Neuronal stem cell (in vitro differentiated cells): ENCODE data around the gene PLXNB2.
A peak's percentile ranks its signal among the peaks of the same experiment; 100 is the strongest.

ENCODE experiments used
- DNase-seq: peaks from one replicate; pipeline ENCODE4 v3.0.0-alpha.2; 2013; ENCODE audit warnings: low spot score
- H2AFZ ChIP-seq: one replicate; pipeline ENCODE4 v1.6.1; 2013; ENCODE audit warnings: mild to moderate bottlenecking, low read length, inconsistent platforms
- H2AK5ac ChIP-seq: 2 replicates; pipeline ENCODE4 v1.6.1; 2013; ENCODE audit warnings: low read depth, mild to moderate bottlenecking, inconsistent platforms, low read length, moderate library complexity, mixed read lengths
- H2BK120ac ChIP-seq: 2 replicates; pipeline ENCODE4 v1.6.1; 2013; ENCODE audit warnings: low read depth, mild to moderate bottlenecking, inconsistent platforms, low read length, moderate library complexity, mixed read lengths
- H2BK12ac ChIP-seq: one replicate; pipeline ENCODE4 v1.6.1; 2013; ENCODE audit warnings: low read length, inconsistent platforms
- H2BK15ac ChIP-seq: 2 replicates; pipeline ENCODE4 v1.6.1; 2013; ENCODE audit warnings: mild to moderate bottlenecking, low read length, inconsistent platforms, mixed read lengths
- H2BK5ac ChIP-seq: one replicate; pipeline ENCODE4 v1.6.1; 2013; ENCODE audit warnings: inconsistent platforms, mild to moderate bottlenecking, low read length, moderate library complexity
- H3K14ac ChIP-seq: one replicate; pipeline ENCODE4 v1.6.1; 2013; ENCODE audit warnings: low read length, inconsistent platforms
- H3K18ac ChIP-seq: 2 replicates; pipeline ENCODE4 v1.6.1; 2013; ENCODE audit warnings: low read length, inconsistent platforms
- H3K23ac ChIP-seq: 2 replicates; pipeline ENCODE4 v1.6.1; 2013; ENCODE audit warnings: low read depth, mild to moderate bottlenecking, mixed read lengths, low read length, inconsistent platforms; ENCODE audit not compliant: poor library complexity
- H3K27ac ChIP-seq: replicated peaks from 3 replicates; pipeline ENCODE4 v1.5.1; 2013; ENCODE audit warnings: low read length, inconsistent platforms
- H3K27me3 ChIP-seq, 3 experiments: 2 replicates each; pipeline ENCODE4 v1.6.1; 2013; ENCODE audit warnings: low read length in 3 of 3, mild to moderate bottlenecking in 2 of 3, inconsistent platforms in 1 of 3, low read depth in 1 of 3, mixed read lengths in 1 of 3, moderate library complexity in 1 of 3; ENCODE audit not compliant: control insufficient read depth in 3 of 3, insufficient read depth in 3 of 3
- H3K36me3 ChIP-seq, 2 donors: replicated peaks in 1 of 2; 2 replicates each; pipeline ENCODE4 v1.6.1; 2013; ENCODE audit warnings: low read length in 2 of 2; ENCODE audit not compliant: control insufficient read depth in 2 of 2, insufficient read depth in 2 of 2
- H3K4ac ChIP-seq: 2 replicates; pipeline ENCODE4 v1.6.1; 2013; ENCODE audit warnings: inconsistent platforms, mild to moderate bottlenecking, low read length, moderate library complexity
- H3K4me1 ChIP-seq, 2 donors: 1 replicate in 1 of 2; 2 replicates in 1 of 2; pipeline ENCODE4 v1.6.1; 2013; ENCODE audit warnings: low read length in 2 of 2, low read depth in 1 of 2; ENCODE audit not compliant: control insufficient read depth in 2 of 2, insufficient read depth in 1 of 2
- H3K4me2 ChIP-seq: one replicate; pipeline ENCODE4 v1.6.1; 2013; ENCODE audit warnings: mild to moderate bottlenecking, low read length, inconsistent platforms; ENCODE audit not compliant: insufficient read depth, poor library complexity, severe bottlenecking
- H3K4me3 ChIP-seq, 2 donors: 2 replicates each; pipeline ENCODE4 v1.5.1; 2013; ENCODE audit warnings: low read length in 2 of 2, mild to moderate bottlenecking in 2 of 2, inconsistent platforms in 1 of 2, moderate library complexity in 1 of 2
- H3K79me1 ChIP-seq: one replicate; pipeline ENCODE4 v1.6.1; 2013; ENCODE audit warnings: low read depth, mild to moderate bottlenecking, inconsistent platforms, low read length, moderate library complexity
- H3K9ac ChIP-seq: one replicate; pipeline ENCODE4 v1.6.1; 2013; ENCODE audit warnings: mild to moderate bottlenecking, low read depth, low read length, inconsistent platforms; ENCODE audit not compliant: poor library complexity
- H3K9me3 ChIP-seq, 2 donors: replicated peaks in 1 of 2; 2 replicates each; pipeline versions ENCODE3 to v1.6.1; 2013; ENCODE audit warnings: low read length in 2 of 2, mild to moderate bottlenecking in 2 of 2, inconsistent platforms in 1 of 2, low read depth in 1 of 2, mixed read lengths in 1 of 2, moderate library complexity in 1 of 2; ENCODE audit not compliant: control insufficient read depth in 2 of 2, insufficient read depth in 1 of 2
- H4K8ac ChIP-seq: one replicate; pipeline ENCODE4 v1.6.1; 2013; ENCODE audit warnings: low read depth, mild to moderate bottlenecking, inconsistent platforms, low read length, moderate library complexity
- H4K91ac ChIP-seq: one replicate; pipeline ENCODE4 v1.6.1; 2013; ENCODE audit warnings: low read length, low read depth, mild to moderate bottlenecking, inconsistent platforms; ENCODE audit not compliant: poor library complexity
- WGBS, 2 donors: extraction: QIAGEN DNeasy Blood & Tissue Kit; methylation state at CpG; one replicate each; pipeline ENCODE4 v1.1.7; 2013; ENCODE audit warnings: missing lambda C conversion rate in 2 of 2, mixed read lengths in 1 of 2; ENCODE audit not compliant: insufficient read length in 2 of 2, insufficient replicate concordance in 1 of 2; ENCODE audit errors: extremely low coverage in 2 of 2; 5-methylcytosine and 5-hydroxymethylcytosine counted together

Gene PLXNB2

GRCh38 chr22:50300620-50301257 is 6.7 kb downstream of the PLXNB2 start:
- Histone ChIP-seq H3K14ac (peak overlapping the region; percentile 71), H3K27ac (no peak overlapping the region), H3K9ac (no peak overlapping the region), H3K4me3 (no peak overlapping the region), H2BK15ac (peak overlapping the region; percentile 81), H2AK5ac (peak overlapping the region; percentile 92), H2BK120ac (no peak overlapping the region), H2BK5ac (no peak overlapping the region), H3K9me3 (no peaks in the 10 kb centered on the region), H3K36me3 (peaks cover 2 to 65% of the 10 kb centered on the region in 2 donors), H3K4ac (no peak overlapping the region), H3K79me1 (peaks cover 63% of the 10 kb centered on the region), H2AFZ (no peak overlapping the region), H3K23ac (no peak overlapping the region), H3K27me3 (peaks cover 0 to 6% (median 0%) of the 10 kb centered on the region in 3 experiments), H4K91ac (no peak overlapping the region), H3K4me1 (peaks cover 21 to 31% of the 10 kb centered on the region in 2 donors), H4K8ac (no peak overlapping the region), H2BK12ac (peak overlapping the region; percentile 41), H3K18ac (peak overlapping the region; percentile 87), H3K4me2 (peak overlapping the region; percentile 94)
- no peak for DNase-seq
- no CpG with 5 or more reads among the region's 14 CpGs for WGBS, 2 donors

GRCh38 chr22:50299785-50300619 is 7.4 kb downstream of the PLXNB2 start:
- no CpG with 5 or more reads among the region's 93 CpGs for WGBS, 2 donors
- no peak for DNase-seq
- no peak overlapping the region for H2AFZ ChIP-seq
- peak overlapping the region; percentile 94 for H3K14ac ChIP-seq
- peak overlapping the region in 1 of 2 donors; percentile 72 for H3K4me3 ChIP-seq
- no peak overlapping the region for H2BK120ac ChIP-seq
- no peak overlapping the region for H4K8ac ChIP-seq
- H3K27me3 ChIP-seq = peaks cover 0 to 6% (median 0%) of the 10 kb centered on the region in 3 experiments
- H2BK15ac ChIP-seq = no peak overlapping the region
- peak overlapping the region; percentile 92 for H2AK5ac ChIP-seq
- H3K4me1 ChIP-seq = peaks cover 14 to 25% of the 10 kb centered on the region in 2 donors
- no peak overlapping the region for H3K4ac ChIP-seq
- H3K9me3 ChIP-seq = no peaks in the 10 kb centered on the region
- peak overlapping the region; percentile 95 for H3K18ac ChIP-seq
- peak overlapping the region; percentile 39 for H2BK5ac ChIP-seq
- H3K4me2 ChIP-seq = peak overlapping the region; percentile 94
- no peak overlapping the region for H2BK12ac ChIP-seq
- H4K91ac ChIP-seq = no peak overlapping the region
- H3K9ac ChIP-seq = peak overlapping the region; percentile 77
- peak overlapping the region; percentile 80 for H3K23ac ChIP-seq
- H3K27ac ChIP-seq = no peak overlapping the region
- H3K36me3 ChIP-seq = peaks cover 3 to 65% of the 10 kb centered on the region in 2 donors
- H3K79me1 ChIP-seq = peaks cover 56% of the 10 kb centered on the region

GRCh38 chr22:50298937-50299784 is 8.3 kb downstream of the PLXNB2 start:
- Histone ChIP-seq H2AK5ac (peak overlapping the region; percentile 92), H3K18ac (peak overlapping the region; percentile 95), H3K4me1 (peaks cover 11 to 22% of the 10 kb centered on the region in 2 donors), H4K8ac (no peak overlapping the region), H2BK15ac (peak overlapping the region; percentile 58), H3K4me2 (peak overlapping the region; percentile 94), H3K14ac (peak overlapping the region; percentile 89), H2AFZ (no peak overlapping the region), H3K9ac (no peak overlapping the region), H2BK5ac (no peak overlapping the region), H4K91ac (no peak overlapping the region), H3K4me3 (peak overlapping the region in 1 of 2 donors; percentile 72), H3K27ac (no peak overlapping the region), H3K23ac (peak overlapping the region; percentile 80), H3K9me3 (no peaks in the 10 kb centered on the region), H3K79me1 (peaks cover 54% of the 10 kb centered on the region), H3K36me3 (peaks cover 5 to 64% of the 10 kb centered on the region in 2 donors), H2BK120ac (no peak overlapping the region), H2BK12ac (peak overlapping the region; percentile 41), H3K27me3 (peaks cover 0 to 6% (median 0%) of the 10 kb centered on the region in 3 experiments), H3K4ac (no peak overlapping the region)
- no CpG with 5 or more reads among the region's 59 CpGs for WGBS, 2 donors
- DNase-seq = no peak
